A673 (cell line): ENCODE data around the gene TNS3.

Experiments
- CTCF ChIP-seq: fragments of 300-800, 200-600 bp; sonication (generic); conservative IDR thresholded peaks from 2 replicates; pipeline ENCODE4 v1.5.1; 2017; ENCODE audit warnings: low read depth, mild to moderate bottlenecking, antibody characterized with exemption, low read length, moderate library complexity, mixed read lengths
- EZH2 ChIP-seq: fragments of 200-600 bp; sonication (generic); IDR thresholded peaks from 2 replicates; pipeline ENCODE4 v1.6.1; 2017; ENCODE audit warnings: borderline replicate concordance, low read depth, mild to moderate bottlenecking, mixed read lengths, antibody characterized with exemption, low read length; ENCODE audit not compliant: poor library complexity, severe bottlenecking

GRCh38 chr7:47366960-47367359 lies 215.0 kb downstream of the TNS3 start:
- TF ChIP-seq CTCF: no peak
- TF ChIP-seq EZH2: no peak
